Pancreas (tissue), 10 donors: Measurements from ENCODE around the gene CTDP1. TPM values are rescaled to one million over a fixed set of nuclear protein-coding genes. Genes with fewer than 3 reads are reported as not detected.

Experiments
- ATAC-seq, 4 donors: fragments of 200-7000 bp; cut with Tn5 transposase; one replicate each; pipeline versions ENCODE4 v1.8.0 to v1.9.1; 2020; ENCODE audit warnings: mild to moderate bottlenecking in 4 of 4, moderate library complexity in 4 of 4
- DNase-seq, 6 donors: peaks; one replicate each; pipeline ENCODE4 v3.0.0-alpha.2; 2020
- FAIRE-seq: peaks from 2 replicates; lab custom pipeline; 2012; peaks lifted over from hg19 to GRCh38; lab: Jason Lieb, UNC
- H3K27ac ChIP-seq, 4 donors: fragments of 200-600 bp; sonication (generic); 1 replicate in 3 of 4; 2 replicates in 1 of 4; pipeline versions ENCODE4 v1.5.0 to v1.8.0; 2020
- H3K27me3 ChIP-seq, 4 donors: fragments of 200-600 bp; one replicate each; pipeline ENCODE4 v1.8.0; 2021
- H3K36me3 ChIP-seq, 3 donors: fragments of 200-600 bp; sonication (generic) in 1 of 3; one replicate each; pipeline versions ENCODE4 v1.5.0 to v1.8.0; 2020 to 2021
- H3K4me1 ChIP-seq, 3 donors: fragments of 200-600 bp; one replicate each; pipeline ENCODE4 v1.8.0; 2021
- H3K4me3 ChIP-seq, 4 donors: fragments of 200-600 bp; sonication (generic) in 2 of 4; one replicate each; pipeline versions ENCODE4 v1.5.0 to v1.8.0; 2020 to 2021
- H3K9me3 ChIP-seq, 4 donors: fragments of 200-600 bp; one replicate each; pipeline ENCODE4 v1.8.0; 2021
- CTCF ChIP-seq, 4 donors: fragments of 200-600 bp; sonication (generic) in 3 of 4; IDR thresholded peaks; one replicate each; pipeline versions ENCODE4 v1.5.0 to v1.8.0; 2021; ENCODE audit warnings: antibody characterized with exemption in 4 of 4
- WGBS, 2 donors: extraction: QIAGEN DNeasy Blood & Tissue Kit; methylation state at CpG; one replicate each; pipeline ENCODE4 v1.1.7; 2013; 5-methylcytosine and 5-hydroxymethylcytosine counted together
- intact Hi-C, 3 donors: fragments of 100-400 bp; cut with DNase I; formaldehyde crosslinking; loops; one replicate each; pipeline versions ENCODE4 v1.11.1 to v1.14.2; 2022
- polyA plus RNA-seq, 2 donors: library from polyadenylated mRNA; stranded (reverse); fragments of 200-250 nt; gene quantifications; one replicate each; pipeline ENCODE4 v1.2.3, GENCODE V29; 2013
- total RNA-seq, 6 donors: library from RNA; stranded (reverse); fragmentation: NEBNext Ultra II Directional in 4 of 6; extraction: Animal tissue kit (Norgen Biotek cat#: 25700) in 4 of 6; gene quantifications; one replicate each; pipeline versions ENCODE4 v1.2.1 to v1.2.4, GENCODE V29; 2021 to 2023
- donor health status: healthy with polysubstance abuse.
- donor health status: DM: no; HTN: no; CAD: no; lungs with moderate emphysema.
- donor health status: DM: no; HTN: no; CAD: no.
- donor health status: control.
- donor health status: control.
- donor health status: Bipolar disorder and iron deficiency.
- donor health status: DM: yes; HTN: yes; CAD: no.
- donor health status: DM: no; HTN: no; CAD: no.
- donor health status: DM: no; HTN: no; CAD: no.
- donor health status: DM: yes; HTN: yes; CAD: no.

The CTDP1 gene
- total and polyA plus RNA-seq, 8 donors = 9.8 to 14.4 (median 10.5) TPM

GRCh38 chr18:79744625-79745024 lies 65.0 kb downstream of the CTDP1 start:
- ATAC-seq = no peak
- no peak for TF ChIP-seq CTCF (IDR thresholded peaks at IDR 0.05)
- no peaks in the 10 kb centered on the region for H3K4me1 ChIP-seq
- H3K9me3 ChIP-seq = no peaks in the 10 kb centered on the region
- WGBS, 2 donors = 93 to 94% methylated on average over 14 of the region's 14 CpGs
- no peak overlapping the region for H3K27ac ChIP-seq
- H3K4me3 ChIP-seq = no peak overlapping the region
- no peaks in the 10 kb centered on the region for H3K36me3 ChIP-seq
- intact Hi-C loops = no loop called here
- DNase-seq = no peak
- no peaks in the 10 kb centered on the region for H3K27me3 ChIP-seq
- no peak for FAIRE-seq

GRCh38 chr18:79746730-79747129 lies 67.1 kb downstream of the CTDP1 start:
- Histone ChIP-seq H3K9me3 (no peaks in the 10 kb centered on the region), H3K4me1 (no peaks in the 10 kb centered on the region), H3K27ac (no peak overlapping the region), H3K36me3 (no peaks in the 10 kb centered on the region), H3K4me3 (no peak overlapping the region), H3K27me3 (no peaks in the 10 kb centered on the region)
- ATAC-seq = no peak
- WGBS, 2 donors = 99% methylated on average over 8 of the region's 8 CpGs
- FAIRE-seq = no peak
- TF ChIP-seq CTCF (IDR thresholded peaks at IDR 0.05) = no peak
- intact Hi-C loops = no loop called here
- no peak for DNase-seq

- FAIRE-seq (no peak), DNase-seq (no peak), ATAC-seq (no peak)
- H3K4me3 ChIP-seq = no peak overlapping the region
- no peak for TF ChIP-seq CTCF (IDR thresholded peaks at IDR 0.05)
- WGBS, 2 donors = 97 to 99% methylated on average over 35 of the region's 35 CpGs
- no peaks in the 10 kb centered on the region for H3K36me3 ChIP-seq
- no peaks in the 10 kb centered on the region for H3K4me1 ChIP-seq
- no peak overlapping the region for H3K27ac ChIP-seq
- intact Hi-C loops = no loop called here
- no peaks in the 10 kb centered on the region for H3K27me3 ChIP-seq
- H3K9me3 ChIP-seq = no peaks in the 10 kb centered on the region
Measured at GRCh38 chr18:79747156-79747845, 67.7 kb downstream of the CTDP1 start.

GRCh38 chr18:79748321-79749180 lies 68.9 kb downstream of the CTDP1 start:
- no peak for ATAC-seq
- TF ChIP-seq CTCF (IDR thresholded peaks at IDR 0.05) = no peak

More at GRCh38 chr18:79748321-79749180, 68.9 kb downstream of the CTDP1 start:
- Histone ChIP-seq H3K4me3 (no peak overlapping the region), H3K36me3 (peaks cover 0 to 5% (median 1%) of the 10 kb centered on the region in 3 donors), H3K27me3 (no peaks in the 10 kb centered on the region), H3K27ac (no peak overlapping the region), H3K9me3 (no peaks in the 10 kb centered on the region), H3K4me1 (no peaks in the 10 kb centered on the region)
- FAIRE-seq (no peak), DNase-seq (no peak)
- intact Hi-C loops = no loop called here
- 92 to 93% methylated on average over 36 of the region's 36 CpGs for WGBS, 2 donors
